Endothelial cell of umbilical vein (primary cell): ENCODE results near the gene PPIA. TPM values are rescaled to one million over a fixed set of nuclear protein-coding genes. Genes with fewer than 3 reads are reported as not detected.

Experiments used
- Bru-seq: library from RNA; stranded (reverse); fragments of 400-500 nt; gene quantifications from one replicate; lab custom pipeline; 2021; lab: Mats Ljungman, UMichigan
- BruChase-seq, 2 experiments: library from RNA; stranded (reverse); fragments of 400-500 nt; gene quantifications; one replicate each; lab custom pipeline; 2021; lab: Mats Ljungman, UMichigan
- BruUV-seq: library from RNA; stranded (reverse); fragments of 400-500 nt; replicated peaks from 2 replicates; lab custom pipeline; 2021; lab: Mats Ljungman, UMichigan
- CTCF ChIA-PET: fragments of 300-600, 350-600 bp; sonication (Branson Sonifier 250); formaldehyde crosslinking; loops from one replicate; lab custom pipeline; 2021; ENCODE audit warnings: antibody characterized with exemption, inconsistent platforms; lab: Charles Lee
- POLR2A ChIA-PET: fragments of 300-600, 350-600 bp; sonication (Branson Sonifier 250); formaldehyde crosslinking; loops from one replicate; lab custom pipeline; 2021; ENCODE audit warnings: antibody characterized with exemption, inconsistent platforms; lab: Charles Lee
- DNase-seq: peaks from one replicate; pipeline ENCODE4 v3.0.0-alpha.2; 2011; ENCODE audit warnings: low read depth, low spot score
- FAIRE-seq: peaks from 2 replicates; lab custom pipeline; 2011; peaks lifted over from hg19 to GRCh38; lab: Jason Lieb, UNC
- H2AFZ ChIP-seq: 2 replicates; pipeline ENCODE4 v1.6.0; 2012; ENCODE audit warnings: low read depth, low read length, control low read depth, inconsistent platforms
- H3K27ac ChIP-seq: 2 replicates; pipeline ENCODE4 v1.5.1; 2011; ENCODE audit warnings: low read depth, mild to moderate bottlenecking, control low read depth, low read length, moderate library complexity; ENCODE audit not compliant: insufficient read depth
- H3K27me3 ChIP-seq, 2 experiments: 2 replicates each; pipeline versions ENCODE4 v1.6.0 to v1.6.1; 2011; ENCODE audit warnings: low read length in 2 of 2, mixed read lengths in 1 of 2; ENCODE audit not compliant: control insufficient read depth in 2 of 2, insufficient read depth in 2 of 2
- H3K36me3 ChIP-seq, 2 experiments: 2 replicates in 1 of 2; 3 replicates in 1 of 2; pipeline ENCODE4 v1.5.1; 2011; ENCODE audit warnings: low read length in 2 of 2, mild to moderate bottlenecking in 1 of 2, moderate library complexity in 1 of 2; ENCODE audit not compliant: control insufficient read depth in 2 of 2, insufficient read depth in 2 of 2; ENCODE audit errors: extremely low read depth in 1 of 2
- H3K4me1 ChIP-seq: 3 replicates; pipeline ENCODE4 v1.5.1; 2011; ENCODE audit warnings: mild to moderate bottlenecking, low read length; ENCODE audit not compliant: control insufficient read depth, insufficient read depth; ENCODE audit errors: extremely low read depth
- H3K4me2 ChIP-seq: 2 replicates; pipeline ENCODE4 v1.6.1; 2011; ENCODE audit warnings: low read length, control low read depth, mixed read lengths; ENCODE audit not compliant: insufficient read depth
- H3K4me3 ChIP-seq, 3 experiments: fragments of 200-600 bp in 1 of 3; sonication (generic), shearing (Covaris generic) in 1 of 3; replicated peaks in 1 of 3; 2 replicates each; pipeline ENCODE4 v1.5.1; 2011 to 2016; ENCODE audit warnings: control low read depth in 3 of 3, low read length in 3 of 3, mild to moderate bottlenecking in 2 of 3, inconsistent platforms in 1 of 3, low read depth in 1 of 3, moderate library complexity in 1 of 3; ENCODE audit not compliant: insufficient read depth in 1 of 3
- H3K79me2 ChIP-seq: 2 replicates; pipeline ENCODE4 v1.6.0; 2012; ENCODE audit warnings: low read length, inconsistent platforms; ENCODE audit not compliant: control insufficient read depth, insufficient read depth
- H3K9ac ChIP-seq: replicated peaks from 2 replicates; pipeline ENCODE3; 2011; ENCODE audit warnings: low read length, control low read depth; ENCODE audit not compliant: insufficient read depth; ENCODE audit errors: extremely low read depth
- H3K9me1 ChIP-seq: replicated peaks from 3 replicates; pipeline ENCODE4 v1.6.0; 2011; ENCODE audit warnings: mild to moderate bottlenecking, low read length; ENCODE audit not compliant: control insufficient read depth, insufficient read depth; ENCODE audit errors: extremely low read depth
- H3K9me3 ChIP-seq: replicated peaks from 2 replicates; pipeline ENCODE4 v1.5.1; 2012; ENCODE audit warnings: low read length, inconsistent platforms; ENCODE audit not compliant: control insufficient read depth, insufficient read depth
- H4K20me1 ChIP-seq: replicated peaks from 2 replicates; pipeline ENCODE3; 2011; ENCODE audit warnings: mild to moderate bottlenecking, low read length; ENCODE audit not compliant: control insufficient read depth, insufficient read depth; ENCODE audit errors: extremely low read depth
- FOS ChIP-seq: IDR thresholded peaks from 2 replicates; pipeline ENCODE4 v1.6.1; 2011; ENCODE audit warnings: mild to moderate bottlenecking, low read length, moderate library complexity, borderline replicate concordance; ENCODE audit not compliant: insufficient read depth
- JUN ChIP-seq: IDR thresholded peaks from 2 replicates; pipeline ENCODE4 v1.6.1; 2011; ENCODE audit warnings: borderline replicate concordance, low read depth; ENCODE audit not compliant: insufficient read length, insufficient read depth
- MYC ChIP-seq: IDR thresholded peaks from one replicate; pipeline ENCODE4 v1.6.1; 2011; ENCODE audit warnings: mild to moderate bottlenecking, low read depth, low read length
- POLR2A ChIP-seq: IDR thresholded peaks from 2 replicates; pipeline ENCODE4 v1.6.1; 2012; ENCODE audit warnings: low read depth, mild to moderate bottlenecking, control low read depth, low read length
- POLR2AphosphoS5 ChIP-seq: IDR thresholded peaks from 2 replicates; pipeline ENCODE4 v1.6.1; 2012; ENCODE audit warnings: low read depth, mild to moderate bottlenecking, control low read depth, low read length, moderate library complexity; ENCODE audit not compliant: insufficient read depth
- dilution Hi-C: fragments of 300-500 bp; cut with MboI; formaldehyde crosslinking; loops from one replicate; pipeline ENCODE4 v1.15.0; 2019; ENCODE audit warnings: low sequenced_read_pairs; ENCODE audit not compliant: extremely low pct_ligation_motif_present
- intact Hi-C: fragments of 100-400 bp; cut with micrococcal nuclease; formaldehyde crosslinking; loops from one replicate; pipeline ENCODE4 v1.10.0; 2022
- long read RNA-seq: library from polyadenylated mRNA; stranded (forward); transcript quantifications from one replicate; pipeline ENCODE4 v2.0.0, GENCODE V29; 2021
- polyA minus RNA-seq, 3 experiments: library from RNA; depleted of rRNA, polyadenylated mRNA; stranded (reverse); fragments of >200 nt; gene quantifications; 1 replicate in 1 of 3; 2 replicates in 2 of 3; pipeline ENCODE4 v1.2.3, GENCODE V29; 2011
- polyA plus RNA-seq, 4 experiments: library from polyadenylated mRNA; depleted of rRNA in 3 of 4; stranded (reverse) in 3 of 4; unstranded in 1 of 4; fragments of >200 nt; gene quantifications; 2 replicates each; pipeline versions ENCODE4 v1.2.1 to v1.2.3, GENCODE V29; 2011 to 2012; ENCODE audit warnings: missing spikeins in 1 of 4
- total RNA-seq: library from RNA; stranded (reverse); gene quantifications from 2 replicates; pipeline ENCODE4 v1.2.3, GENCODE V29; 2021
- TF ChIP-seq, protein P1 (sequence below): IDR thresholded peaks from 2 replicates; pipeline ENCODE4 v1.6.1; 2011; ENCODE audit not compliant: insufficient read depth, insufficient read length

PPIA gene
- total RNA-seq (2,542 and 2,602 TPM in 2 replicates), polyA plus RNA-seq (4,328 and 5,159 TPM in 2 replicates), polyA minus RNA-seq (1,934 and 2,592 TPM in 2 replicates), Bru-seq, nascent RNA (percentile 100 among the genes with signal in this experiment), BruChase-seq, experiment 1, labeled RNA remaining after a 6-hour chase (percentile 100 among the genes with signal in this experiment), BruChase-seq, experiment 2, labeled RNA remaining after a 2-hour chase (percentile 100 among the genes with signal in this experiment)
- polyA plus RNA-seq (2011; cell fraction: cytosol; rRNA removed), result 6,306 and 6,778 TPM in 2 replicates
- polyA plus RNA-seq (2011; cell fraction: nucleus; rRNA removed), result 2,365 and 2,568 TPM in 2 replicates
- 2,438 and 3,460 TPM in 2 replicates for polyA plus RNA-seq (2012)
- polyA minus RNA-seq (2011; cell fraction: cytosol; rRNA and poly(A)+ RNA removed), result 785 TPM
- polyA minus RNA-seq (2011; cell fraction: nucleus; rRNA and poly(A)+ RNA removed), result 303 and 436 TPM in 2 replicates
- long read RNA-seq, transcript PPIA-202 (6 exons, 863 nt), result minor isoform, 9 of 6,238 reads
- long read RNA-seq, transcript PPIA-208 (6 exons, 907 nt), result minor isoform, 30 of 6,238 reads
- long read RNA-seq, transcript PPIA-204 (5 exons, 2,238 nt), result major isoform, 5,904 of 6,238 reads
- long read RNA-seq, transcript PPIA-201 (6 exons, 818 nt), result minor isoform, 28 of 6,238 reads
- long read RNA-seq, partial matches to known transcripts, result 219 of 6,238 reads
- long read RNA-seq, other reads (novel, unspliced or antisense), result 48 of 6,238 reads

DNA sequence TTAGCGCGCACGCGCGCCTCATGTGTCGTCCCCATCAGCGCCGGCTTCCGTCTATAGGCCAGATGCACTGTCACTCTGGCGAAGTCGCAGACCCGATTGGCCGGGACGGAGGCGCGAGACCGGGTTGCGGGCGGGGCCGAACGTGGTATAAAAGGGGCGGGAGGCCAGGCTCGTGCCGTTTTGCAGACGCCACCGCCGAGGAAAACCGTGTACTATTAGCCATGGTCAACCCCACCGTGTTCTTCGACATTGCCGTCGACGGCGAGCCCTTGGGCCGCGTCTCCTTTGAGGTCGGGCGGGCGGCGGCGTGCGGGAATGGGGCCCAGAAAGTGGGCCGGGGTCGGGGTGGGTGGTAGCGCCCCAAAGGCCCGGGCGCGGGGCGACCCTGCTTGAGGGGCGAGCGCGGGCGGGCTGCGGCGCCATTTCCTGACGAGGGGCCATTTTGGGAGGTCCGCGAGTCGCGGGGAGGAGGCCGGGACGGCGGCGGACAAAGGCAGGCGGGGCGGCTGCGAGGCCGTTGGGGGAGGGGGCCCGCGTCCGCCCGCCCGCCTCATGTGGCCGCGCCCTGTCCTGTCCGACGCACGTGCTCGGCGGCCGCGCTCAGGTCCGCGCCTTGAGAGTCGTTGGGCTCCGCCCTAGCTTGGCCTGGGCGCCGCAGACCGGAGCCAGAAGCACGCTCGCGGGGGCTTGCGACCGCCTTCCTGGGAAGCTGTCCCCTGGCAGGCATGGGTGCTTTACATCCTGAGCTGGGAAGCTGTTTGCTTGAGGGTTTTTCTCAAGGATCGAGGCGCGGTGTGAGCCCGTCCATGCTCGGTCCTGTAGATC, at the start of gene PPIA:
TSS of gene PPIA (plus strand) at position 178 of the 825 bp plus-strand sequence. CDS start at position 222, 44 bp downstream.
- Histone ChIP-seq H3K27me3 (no peaks in the 10 kb centered on the region), H3K36me3 (peaks cover 10 to 18% of the 10 kb centered on the region in 2 experiments), H3K4me3 (peak within 1 kb of the TSS; percentile 91 to 93 (median 93)), H3K4me1 (peaks cover 10% of the 10 kb centered on the region), H3K9me1 (no peaks in the 10 kb centered on the region), H3K9me3 (no peaks in the 10 kb centered on the region), H3K79me2 (peaks cover 47% of the 10 kb centered on the region), H3K4me2 (peak within 1 kb of the TSS; percentile 91), H4K20me1 (peaks cover 8% of the 10 kb centered on the region), H3K9ac (peak within 1 kb of the TSS; percentile 100), H2AFZ (peak within 1 kb of the TSS; percentile 55), H3K27ac (peak within 1 kb of the TSS; percentile 97)
- ChIA-PET POLR2A (interaction anchor here (0.6 to 1.0 kb wide), 4 partner anchors 24 to 205 kb away, joined by 3 to 6 read pairs (median 4); partner anchors contain the start of gene OGDH), CTCF (interaction anchor here (2.4 kb wide), 1 partner anchor 51 kb away, joined by 14 read pairs; the partner anchor contains the start of gene H2AZ2)
- TSS peak; percentile 89 for BruUV-seq
- intact Hi-C loops (loop anchor here (1.0 to 2.0 kb wide), 8 partner anchors 48 to 214 kb away; partner anchors contain the start of genes H2AZ2, OGDH, PURB and TMED4), dilution Hi-C loops (no loop called here)
- DNase-seq (peak; percentile 97), FAIRE-seq (peak; percentile 90)
- TF ChIP-seq, protein P1, sequence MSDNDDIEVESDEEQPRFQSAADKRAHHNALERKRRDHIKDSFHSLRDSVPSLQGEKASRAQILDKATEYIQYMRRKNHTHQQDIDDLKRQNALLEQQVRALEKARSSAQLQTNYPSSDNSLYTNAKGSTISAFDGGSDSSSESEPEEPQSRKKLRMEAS, result peak; percentile 84
- TF ChIP-seq MYC (peak; percentile 94), POLR2AphosphoS5 (peak; percentile 89), POLR2A (peak; percentile 97), FOS (no peak), JUN (no peak)
